IPS-18c (cell line): ENCODE measurements around the gene ARF5.

Experiments
- H3K4me3 ChIP-seq: 2 replicates; pipeline ENCODE4 v1.7.0; 2013; ENCODE audit warnings: low read depth, mild to moderate bottlenecking, low read length, moderate library complexity; ENCODE audit not compliant: insufficient read depth
- H3K9me3 ChIP-seq: one replicate; pipeline ENCODE4 v1.6.1; 2013; ENCODE audit warnings: mild to moderate bottlenecking, low read length, moderate library complexity; ENCODE audit not compliant: control insufficient read depth, insufficient read depth

The ARF5 gene

DNA sequence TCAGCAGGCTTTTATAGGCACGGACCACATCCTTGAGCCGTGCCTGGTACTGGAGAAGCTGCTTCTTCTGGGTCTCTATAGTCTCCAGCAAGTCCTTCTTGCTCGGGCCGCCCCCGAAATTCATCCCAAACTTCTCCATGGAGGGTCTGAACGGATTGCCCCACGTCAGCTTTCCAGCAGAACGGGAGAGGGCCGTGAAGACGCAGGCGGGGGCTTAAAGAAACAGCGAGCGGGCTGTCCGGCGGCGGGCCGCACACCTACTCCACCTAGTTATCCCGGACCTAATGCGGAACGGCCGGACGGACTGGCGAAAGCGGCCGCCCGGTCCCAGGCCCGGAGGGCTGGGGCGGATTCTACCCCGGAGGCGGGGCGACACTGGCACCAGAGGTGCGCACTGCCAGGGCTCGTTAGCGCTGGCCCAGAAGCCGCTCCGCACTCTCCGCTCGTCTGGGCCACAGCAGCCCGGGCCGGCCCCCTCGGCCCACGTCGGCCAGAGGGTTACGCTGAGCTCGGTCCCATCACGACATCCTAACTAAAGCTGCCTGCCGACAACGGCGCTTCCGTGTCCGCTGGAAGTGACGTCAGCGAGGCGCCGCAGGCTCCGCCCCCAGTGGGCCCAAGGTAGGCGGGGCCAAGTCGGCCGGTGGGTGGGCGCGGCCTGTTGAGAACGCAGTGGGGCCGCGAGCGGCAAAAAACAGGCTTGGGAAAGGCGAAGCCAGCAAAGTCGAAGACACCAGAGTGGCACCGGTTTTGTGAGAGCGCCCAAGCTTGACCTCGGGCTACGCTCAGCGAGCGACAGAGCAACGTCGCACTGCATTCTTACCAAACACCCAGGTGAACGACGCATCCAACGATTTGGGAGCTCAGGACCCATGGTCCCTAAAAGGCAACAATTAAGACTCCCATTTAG is 2.9 kb upstream of the ARF5 start, which contains the start of gene GCC1:
Gene GCC1 (minus strand): TSS at position 553 of the 910 bp plus-strand sequence. CDS start 414 bp downstream, at position 139.
- peak within 1 kb of the TSS; percentile 79 for H3K4me3 ChIP-seq

GRCh38 chr7:127586346-127586745 is 1.9 kb upstream of the ARF5 start:
- Histone ChIP-seq H3K4me3 (no peak overlapping the region), H3K9me3 (no peaks in the 10 kb centered on the region)

More for the DNA sequence above, 2.9 kb upstream of the ARF5 start, which contains the start of gene GCC1:
- H3K9me3 ChIP-seq, result no peaks in the 10 kb centered on the region

DNA sequence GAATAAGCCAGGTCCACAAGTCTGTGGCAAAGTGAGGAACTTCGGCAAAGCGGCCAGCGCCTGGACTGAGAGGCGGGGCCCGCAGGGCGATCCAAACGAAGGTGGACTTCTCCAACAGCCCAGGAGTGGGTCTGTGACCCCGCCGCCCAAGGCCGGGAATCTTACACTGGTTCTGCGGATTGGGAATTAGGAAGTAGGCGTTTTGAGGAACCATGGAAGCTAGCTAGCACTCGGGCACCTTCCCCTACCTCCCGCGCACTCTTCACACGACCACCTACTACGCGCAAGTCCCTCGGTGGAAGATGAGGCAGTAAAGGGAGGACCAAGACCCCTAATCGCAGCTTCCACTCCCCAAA is 570 bp upstream of the ARF5 start:
- Histone ChIP-seq H3K4me3 (peak overlapping the region; percentile 63), H3K9me3 (no peaks in the 10 kb centered on the region)

DNA sequence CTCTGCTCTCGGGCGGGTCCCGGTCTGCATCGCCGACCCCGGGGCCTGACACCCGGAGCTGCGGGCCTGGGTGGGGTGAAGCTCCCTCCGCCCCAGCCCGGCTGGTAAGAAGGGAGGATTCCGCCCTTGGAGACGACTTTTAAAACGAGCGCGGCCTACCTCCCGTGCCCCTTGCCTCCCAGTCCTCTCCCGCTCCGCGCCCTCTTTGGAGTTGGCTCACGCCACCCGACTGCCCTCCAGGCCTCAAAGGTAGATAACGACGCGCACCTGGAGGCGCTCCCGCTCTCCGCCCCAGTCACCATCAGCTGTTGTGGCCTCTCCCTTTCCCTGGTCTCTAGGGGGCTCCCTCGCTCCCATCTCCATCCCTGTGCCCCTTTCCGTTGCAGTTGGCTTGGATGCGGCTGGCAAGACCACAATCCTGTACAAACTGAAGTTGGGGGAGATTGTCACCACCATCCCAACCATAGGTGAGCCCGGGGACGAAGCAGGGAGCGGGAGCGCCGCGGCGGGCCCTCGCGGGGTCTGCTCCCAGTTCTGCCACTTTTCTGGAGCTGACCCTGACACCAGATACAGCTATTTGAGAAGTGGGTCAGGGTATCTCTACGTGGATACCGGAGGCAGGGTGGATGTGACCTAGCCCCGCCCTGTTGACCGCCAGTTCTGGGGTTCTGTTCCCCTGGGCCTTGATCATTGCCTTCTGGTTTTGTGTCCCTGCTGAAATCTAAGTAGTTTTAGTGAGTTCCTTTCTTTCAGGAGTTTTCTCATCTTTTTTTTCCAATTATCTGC is 679 bp downstream of the ARF5 start:
- Histone ChIP-seq H3K9me3 (no peaks in the 10 kb centered on the region), H3K4me3 (peak overlapping the region; percentile 63)

- H3K4me3 ChIP-seq, result no peak overlapping the region
Observed at GRCh38 chr7:127589896-127590295, 1.7 kb downstream of the ARF5 start.

DNA sequence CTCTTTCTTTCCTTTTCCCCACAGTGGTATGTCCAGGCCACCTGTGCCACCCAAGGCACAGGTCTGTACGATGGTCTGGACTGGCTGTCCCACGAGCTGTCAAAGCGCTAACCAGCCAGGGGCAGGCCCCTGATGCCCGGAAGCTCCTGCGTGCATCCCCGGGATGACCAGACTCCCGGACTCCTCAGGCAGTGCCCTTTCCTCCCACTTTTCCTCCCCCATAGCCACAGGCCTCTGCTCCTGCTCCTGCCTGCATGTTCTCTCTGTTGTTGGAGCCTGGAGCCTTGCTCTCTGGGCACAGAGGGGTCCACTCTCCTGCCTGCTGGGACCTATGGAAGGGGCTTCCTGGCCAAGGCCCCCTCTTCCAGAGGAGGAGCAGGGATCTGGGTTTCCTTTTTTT is 3.0 kb downstream of the ARF5 start:
- peaks cover 4% of the 10 kb centered on the region for H3K9me3 ChIP-seq
- H3K4me3 ChIP-seq, result no peak overlapping the region

More at GRCh38 chr7:127589896-127590295, 1.7 kb downstream of the ARF5 start:
- peaks cover 4% of the 10 kb centered on the region for H3K9me3 ChIP-seq

DNA sequence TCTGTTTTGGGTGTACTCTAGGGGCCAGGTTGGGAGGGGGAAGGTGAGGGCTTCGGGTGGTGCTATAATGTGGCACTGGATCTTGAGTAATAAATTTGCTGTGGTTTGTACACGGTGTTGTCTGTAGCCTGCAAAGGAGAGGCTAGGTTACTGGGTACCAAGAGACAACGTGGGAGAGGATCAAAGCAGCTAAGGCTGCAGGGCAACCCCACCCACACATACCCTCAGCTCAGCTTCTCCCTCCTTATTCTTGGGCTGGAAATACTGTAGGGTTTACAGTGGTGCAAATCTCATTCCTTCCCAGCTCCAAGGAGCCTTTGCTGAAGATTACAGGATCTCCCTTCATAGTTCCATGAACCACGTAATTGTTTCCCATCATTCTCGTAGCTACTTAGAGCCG is 3.4 kb downstream of the ARF5 start:
- peaks cover 4% of the 10 kb centered on the region for H3K9me3 ChIP-seq
- H3K4me3 ChIP-seq, result no peak overlapping the region

GRCh38 chr7:127592550-127592949 is 4.3 kb downstream of the ARF5 start:
- Histone ChIP-seq H3K4me3 (no peak overlapping the region), H3K9me3 (peaks cover 4% of the 10 kb centered on the region)

- Histone ChIP-seq H3K9me3 (peaks cover 4% of the 10 kb centered on the region), H3K4me3 (no peak overlapping the region)
Observed at GRCh38 chr7:127594490-127594889, 6.3 kb downstream of the ARF5 start.

DNA sequence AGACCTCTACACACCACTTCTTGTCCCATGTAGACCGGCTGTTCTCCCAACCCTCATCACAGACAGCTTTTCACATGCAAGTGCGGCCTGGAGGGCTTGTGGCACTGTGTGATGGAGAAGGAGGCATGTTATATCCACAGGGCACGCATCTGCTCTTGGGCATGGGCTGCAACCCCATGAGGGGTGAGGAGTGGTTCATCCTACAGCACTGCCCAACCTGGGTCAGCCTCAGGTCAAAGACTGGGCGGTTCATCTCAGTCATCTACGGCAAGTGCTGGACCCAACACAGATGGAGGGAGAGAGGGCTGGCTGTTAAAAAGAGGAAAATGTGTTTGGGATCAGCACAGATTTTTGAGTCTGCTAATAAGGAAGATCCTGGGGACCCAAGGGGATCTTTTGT is 7.5 kb downstream of the ARF5 start:
- H3K9me3 ChIP-seq, result peaks cover 4% of the 10 kb centered on the region
- no peak overlapping the region for H3K4me3 ChIP-seq

- H3K4me3 ChIP-seq, result no peak overlapping the region
Observed at GRCh38 chr7:127598318-127598717, 10.1 kb downstream of the ARF5 start.

GRCh38 chr7:127600885-127601284 is 12.7 kb downstream of the ARF5 start:
- Histone ChIP-seq H3K9me3 (no peaks in the 10 kb centered on the region), H3K4me3 (no peak overlapping the region)

More at GRCh38 chr7:127598318-127598717, 10.1 kb downstream of the ARF5 start:
- H3K9me3 ChIP-seq, result peaks cover 4% of the 10 kb centered on the region

- no peak overlapping the region for H3K4me3 ChIP-seq
- peaks cover 2% of the 10 kb centered on the region for H3K9me3 ChIP-seq
Observed at GRCh38 chr7:127608446-127608845, 20.2 kb downstream of the ARF5 start.

- Histone ChIP-seq H3K4me3 (no peak overlapping the region), H3K9me3 (peaks cover 2% of the 10 kb centered on the region)
Observed at GRCh38 chr7:127609297-127609696, 21.1 kb downstream of the ARF5 start.

DNA sequence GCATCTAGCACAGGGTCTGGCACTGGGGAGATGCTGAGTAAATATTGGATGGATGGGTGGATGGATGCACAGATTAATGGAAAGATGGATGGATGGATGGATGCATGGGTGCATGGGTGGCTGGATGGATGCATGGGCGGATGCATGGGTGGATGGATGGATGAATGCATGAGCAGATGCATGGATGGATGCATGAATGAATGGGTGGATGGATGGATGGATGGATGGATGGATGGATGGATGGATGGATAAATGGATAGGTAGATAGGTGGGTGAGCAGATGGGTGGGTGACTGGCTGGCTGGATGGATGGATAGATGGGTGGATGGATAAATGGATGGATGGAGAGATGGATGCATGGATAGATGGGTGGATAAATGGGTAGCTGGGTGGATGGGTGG is 24.1 kb downstream of the ARF5 start:
- Histone ChIP-seq H3K4me3 (no peak overlapping the region), H3K9me3 (peaks cover 2% of the 10 kb centered on the region)

- H3K9me3 ChIP-seq, result no peaks in the 10 kb centered on the region
- H3K4me3 ChIP-seq, result no peak overlapping the region
Observed at GRCh38 chr7:127616724-127617123, 28.5 kb downstream of the ARF5 start.

DNA sequence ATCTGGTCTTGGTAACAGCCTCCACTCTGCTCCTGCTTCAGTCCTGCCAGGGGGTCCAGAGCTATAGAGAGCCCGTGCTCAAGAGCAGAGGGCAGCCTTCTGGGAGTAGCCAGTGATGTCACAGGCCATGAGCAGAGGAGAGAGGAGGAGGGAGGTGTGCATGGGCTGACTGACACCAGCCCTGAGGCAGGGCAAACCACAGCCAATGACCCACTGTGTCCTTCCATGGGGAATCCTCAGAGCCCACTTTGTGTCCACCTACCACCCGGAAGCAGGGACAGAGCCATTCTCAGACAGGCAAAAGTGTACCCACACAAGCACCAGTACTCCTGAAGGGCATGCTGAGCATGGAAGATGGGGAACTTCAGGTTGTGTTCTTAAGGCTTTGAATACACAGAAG is 29.8 kb downstream of the ARF5 start, which contains the start of gene PAX4:
Gene PAX4 (minus strand): TSS at position 101 of the 400 bp plus-strand sequence. CDS start 2,214 bp downstream, outside the sequence.
- H3K9me3 ChIP-seq, result no peaks in the 10 kb centered on the region
- H3K4me3 ChIP-seq, result no peak within 1 kb of the TSS

DNA sequence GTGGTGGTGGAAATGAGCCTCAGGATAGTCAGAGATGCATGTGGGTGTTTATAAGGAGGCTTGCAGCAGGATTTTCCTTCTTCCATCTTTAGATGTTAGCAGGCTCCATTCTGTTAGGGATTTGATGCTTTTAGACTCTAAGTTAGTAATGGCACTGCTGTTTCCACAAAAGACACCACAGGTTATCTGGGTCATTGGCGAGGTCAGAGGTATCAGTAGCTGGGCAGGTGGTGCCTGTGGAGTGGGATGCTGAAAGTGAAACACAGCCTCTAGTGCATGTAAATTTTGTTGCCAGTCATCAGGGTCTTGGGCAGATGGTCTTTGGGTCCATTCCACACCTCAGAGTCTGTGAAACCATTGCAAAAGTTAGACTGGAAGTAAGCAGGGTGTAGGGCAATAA is 30.6 kb downstream of the ARF5 start:
- Histone ChIP-seq H3K9me3 (no peaks in the 10 kb centered on the region), H3K4me3 (no peak overlapping the region)
